HepG2 (cell line): Measurements from ENCODE around the gene AFF1. TPM values are rescaled to one million over a fixed set of nuclear protein-coding genes. Genes with fewer than 3 reads are reported as not detected.
"Not testable (repeated sequence)": the region's sequence is repeated elsewhere in the genome, so short reads cannot be mapped to it uniquely, and the experiment has no call there.

Source experiments
- ATAC-seq: fragments of 200-7000 bp; cut with Tn5 transposase; 3 replicates; pipeline ENCODE4 v1.9.1; 2020; ENCODE audit warnings: mild to moderate bottlenecking, moderate library complexity
- BruUV-seq: library from RNA; stranded (reverse); fragments of 400-500 nt; replicated peaks from 2 replicates; lab custom pipeline; 2021; lab: Mats Ljungman, UMichigan
- CTCF ChIA-PET: fragments of 300-600 bp; formaldehyde crosslinking; extraction: SDS; loops from one replicate; lab custom pipeline; 2021; ENCODE audit warnings: low total read pairs, inconsistent platforms, low intra/inter-chr PET ratio; lab: Yijun Ruan, JAX
- POLR2A ChIA-PET: fragments of 350-600 bp; sonication (Branson Sonifier 250); formaldehyde crosslinking; loops from one replicate; lab custom pipeline; 2020; ENCODE audit warnings: antibody characterized with exemption, inconsistent platforms; lab: Yijun Ruan, JAX
- DNase-seq: peaks from one replicate; pipeline ENCODE4 v3.0.0-alpha.2; 2015; ENCODE audit warnings: low spot score
- FAIRE-seq: peaks from 3 replicates; lab custom pipeline; 2011; peaks lifted over from hg19 to GRCh38; lab: Jason Lieb, UNC
- H2AFZ ChIP-seq: one replicate; pipeline ENCODE4 v1.6.1; 2011; ENCODE audit warnings: low read length, inconsistent platforms
- H3K27ac ChIP-seq: fragments of 300-600 bp; 3 replicates; pipeline ENCODE4 v1.8.0; 2011; ENCODE audit warnings: mixed run types, mild to moderate bottlenecking, mixed read lengths, low read length, inconsistent platforms; ENCODE audit not compliant: insufficient read depth; ENCODE audit errors: extremely low read length
- H3K27me3 ChIP-seq, 2 experiments: fragments of 200-600 bp in 1 of 2; 2 replicates in 1 of 2; 3 replicates in 1 of 2; pipeline versions ENCODE4 v1.6.0 to v1.8.0; 2011; ENCODE audit warnings: low read length in 2 of 2, mild to moderate bottlenecking in 2 of 2, moderate library complexity in 2 of 2, inconsistent platforms in 1 of 2; ENCODE audit not compliant: insufficient read depth in 2 of 2, control insufficient read depth in 1 of 2
- H3K36me3 ChIP-seq, 2 experiments: fragments of 200-600 bp in 1 of 2; replicated peaks in 1 of 2; 2 replicates in 1 of 2; 3 replicates in 1 of 2; pipeline versions ENCODE4 v1.5.1 to v1.8.0; 2011; ENCODE audit warnings: low read length in 2 of 2, inconsistent platforms in 1 of 2; ENCODE audit not compliant: insufficient read depth in 2 of 2, control insufficient read depth in 1 of 2
- H3K4me1 ChIP-seq: 2 replicates; pipeline ENCODE4 v1.5.1; 2012; ENCODE audit warnings: low read length, inconsistent platforms; ENCODE audit not compliant: insufficient read depth
- H3K4me2 ChIP-seq: 2 replicates; pipeline ENCODE4 v1.6.0; 2011; ENCODE audit warnings: low read depth, low read length, inconsistent platforms
- H3K4me3 ChIP-seq, 3 experiments: fragments of 200-600 bp in 1 of 3; sonication (generic), shearing (Covaris generic) in 1 of 3; replicated peaks in 1 of 3; 2 replicates each; pipeline ENCODE4 v1.5.1; 2011 to 2016; ENCODE audit warnings: low read length in 3 of 3, inconsistent platforms in 2 of 3, low read depth in 2 of 3, mild to moderate bottlenecking in 2 of 3, control low read depth in 1 of 3, mixed read lengths in 1 of 3; ENCODE audit not compliant: insufficient read depth in 1 of 3
- H3K79me2 ChIP-seq: one replicate; pipeline ENCODE4 v1.6.1; 2011; ENCODE audit warnings: low read length, inconsistent platforms; ENCODE audit not compliant: insufficient read depth
- H3K9ac ChIP-seq: 2 replicates; pipeline ENCODE4 v1.6.0; 2011; ENCODE audit warnings: mild to moderate bottlenecking, low read depth, low read length, inconsistent platforms; ENCODE audit not compliant: insufficient read depth
- H3K9me3 ChIP-seq: 2 replicates; pipeline ENCODE4 v1.5.1; 2012; ENCODE audit warnings: mild to moderate bottlenecking, low read length
- H4K20me1 ChIP-seq: 2 replicates; pipeline ENCODE4 v1.6.0; 2011; ENCODE audit warnings: inconsistent platforms, mild to moderate bottlenecking, low read length, moderate library complexity; ENCODE audit not compliant: insufficient read depth
- JDP2 ChIP-seq: sonication (generic); formaldehyde crosslinking; IDR thresholded peaks from 2 replicates; pipeline ENCODE4 v1.8.1; 2022; ENCODE audit warnings: missing genetic modification reagents, borderline replicate concordance
- NCOA1 ChIP-seq: sonication (generic); formaldehyde crosslinking; IDR thresholded peaks from 2 replicates; pipeline ENCODE4 v1.9.0; 2021; ENCODE audit warnings: missing genetic modification reagents
- WGBS: methylation state at CpG from one replicate; pipeline ENCODE4 v1.1.6; 2017; ENCODE audit warnings: low lambda C conversion rate; 5-methylcytosine and 5-hydroxymethylcytosine counted together
- in situ Hi-C: cut with HindIII; loops from 2 replicates; pipeline ENCODE4 v1.10.0; 2017; ENCODE audit warnings: low pct_unique_long_range_greater_than_20kb; ENCODE audit not compliant: extremely low pct_ligation_motif_present
- intact Hi-C: fragments of 100-400 bp; cut with micrococcal nuclease; formaldehyde crosslinking; loops from one replicate; pipeline ENCODE4 v1.10.0; 2022; ENCODE audit not compliant: unreplicated experiment
- polyA plus RNA-seq, 8 experiments: library from polyadenylated mRNA; depleted of rRNA in 3 of 8; stranded (reverse) in 7 of 8; unstranded in 1 of 8; fragments of >200 nt; fragmentation: Illumina TruSeq in 4 of 8; extraction: Trizol in 4 of 8; gene quantifications; 2 replicates each; pipeline versions ENCODE4 v1.2.1 to v1.2.3, GENCODE V29; 2011 to 2016; ENCODE audit warnings: low read depth in 4 of 8, missing spikeins in 1 of 8, mixed read lengths in 1 of 8; ENCODE audit not compliant: insufficient read depth in 1 of 8
- total RNA-seq, 5 experiments: library from RNA; depleted of rRNA; stranded (reverse); fragments of >200 nt; fragmentation: Illumina TruSeq; extraction: Trizol; gene quantifications; 2 replicates each; pipeline ENCODE4 v1.2.3, GENCODE V29; 2016; ENCODE audit warnings: low read depth in 1 of 5
- TF ChIP-seq, protein P1 (sequence below): sonication (generic); formaldehyde crosslinking; IDR thresholded peaks from 2 replicates; pipeline ENCODE4 v1.5.1; 2020; ENCODE audit warnings: missing genetic modification reagents, mild to moderate bottlenecking, borderline replicate concordance

The AFF1 gene
- total and polyA plus RNA-seq, 2 of the 13 experiments (the other 11 are each of a cell fraction or from before 2014, with no cell fraction given), result 15.5 to 15.9 TPM

DNA sequence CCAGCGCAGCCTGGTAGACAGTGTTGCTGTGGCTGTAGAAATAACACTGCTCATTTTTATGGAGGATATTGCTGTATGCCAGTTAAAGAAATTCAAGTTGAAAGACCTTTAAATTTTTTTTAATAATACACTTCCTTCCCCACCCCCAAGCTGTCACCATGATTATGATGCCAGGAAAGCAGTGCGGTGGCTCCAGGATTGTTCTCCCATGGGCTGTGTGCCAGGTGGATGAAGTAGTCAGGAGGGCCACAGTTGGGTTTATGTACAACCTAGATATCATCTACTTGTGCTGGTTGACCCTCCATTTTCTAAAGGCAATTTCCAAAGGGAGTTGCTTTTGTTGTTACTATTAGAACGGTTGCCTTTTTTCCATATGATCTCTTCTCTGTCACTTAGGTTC, 136.6 kb downstream of the AFF1 start:
- CTCF ChIA-PET, result no interaction called here
- 95% methylated on average over 3 of the region's 3 CpGs for WGBS
- no peak for DNase-seq
- BruUV-seq, result no TSS peak
- H3K4me1 ChIP-seq, result peaks cover 15% of the 10 kb centered on the region
- no peak overlapping the region for H3K4me2 ChIP-seq
- no peak overlapping the region for H2AFZ ChIP-seq
- in situ Hi-C loops, result no loop called here
- TF ChIP-seq JDP2 (no peak), NCOA1 (no peak)
- TF ChIP-seq, protein P1, sequence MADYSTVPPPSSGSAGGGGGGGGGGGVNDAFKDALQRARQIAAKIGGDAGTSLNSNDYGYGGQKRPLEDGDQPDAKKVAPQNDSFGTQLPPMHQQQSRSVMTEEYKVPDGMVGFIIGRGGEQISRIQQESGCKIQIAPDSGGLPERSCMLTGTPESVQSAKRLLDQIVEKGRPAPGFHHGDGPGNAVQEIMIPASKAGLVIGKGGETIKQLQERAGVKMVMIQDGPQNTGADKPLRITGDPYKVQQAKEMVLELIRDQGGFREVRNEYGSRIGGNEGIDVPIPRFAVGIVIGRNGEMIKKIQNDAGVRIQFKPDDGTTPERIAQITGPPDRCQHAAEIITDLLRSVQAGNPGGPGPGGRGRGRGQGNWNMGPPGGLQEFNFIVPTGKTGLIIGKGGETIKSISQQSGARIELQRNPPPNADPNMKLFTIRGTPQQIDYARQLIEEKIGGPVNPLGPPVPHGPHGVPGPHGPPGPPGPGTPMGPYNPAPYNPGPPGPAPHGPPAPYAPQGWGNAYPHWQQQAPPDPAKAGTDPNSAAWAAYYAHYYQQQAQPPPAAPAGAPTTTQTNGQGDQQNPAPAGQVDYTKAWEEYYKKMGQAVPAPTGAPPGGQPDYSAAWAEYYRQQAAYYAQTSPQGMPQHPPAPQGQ, result no peak
- H3K27ac ChIP-seq, result no peak overlapping the region
- peaks cover 11% of the 10 kb centered on the region; the same call in 1 of the 2 replicates for H4K20me1 ChIP-seq
- H3K9ac ChIP-seq, result no peak overlapping the region
- POLR2A ChIA-PET, result interaction anchor here (1.4 kb wide), 1 partner anchor 65 kb away, joined by 3 read pairs; no protein-coding TSS in a partner anchor
- ATAC-seq, result no peak
- no peak overlapping the region for H3K4me3 ChIP-seq
- H3K79me2 ChIP-seq, result peaks cover 7% of the 10 kb centered on the region
- H3K36me3 ChIP-seq, result peaks cover 2 to 8% of the 10 kb centered on the region in 2 experiments; a peak in 4 of 5 replicates
- no peaks in the 10 kb centered on the region for H3K27me3 ChIP-seq
- intact Hi-C loops, result no loop called here
- FAIRE-seq, result no peak
- H3K9me3 ChIP-seq, result no peaks in the 10 kb centered on the region

DNA sequence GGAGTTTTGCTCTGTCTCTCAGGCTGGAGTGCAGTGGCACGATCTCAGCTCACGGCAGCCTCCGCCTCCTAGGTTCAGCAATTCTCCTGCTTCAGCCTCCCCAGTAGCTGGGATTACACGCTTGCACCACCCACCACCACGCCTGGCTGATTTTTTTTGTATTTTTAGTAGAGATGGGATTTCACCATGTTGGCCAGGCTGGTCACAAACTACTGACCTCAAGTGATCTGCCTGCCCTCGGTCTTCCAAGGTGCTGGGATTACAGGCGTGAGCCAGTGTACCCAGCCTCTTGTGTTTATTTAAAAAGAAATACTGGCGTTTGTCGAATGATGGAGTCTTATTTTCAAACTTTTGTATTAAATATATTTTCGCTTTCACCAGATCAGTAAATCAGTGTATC, 137.7 kb downstream of the AFF1 start:
- in situ Hi-C loops, H3K4me2 ChIP-seq, H3K79me2 ChIP-seq, CTCF ChIA-PET, DNase-seq, ATAC-seq, H3K9me3 ChIP-seq, H3K36me3 ChIP-seq, H3K4me3 ChIP-seq, H3K27ac ChIP-seq, BruUV-seq, intact Hi-C loops, H3K27me3 ChIP-seq, H2AFZ ChIP-seq, H3K9ac ChIP-seq, FAIRE-seq: not testable (repeated sequence)
- Histone ChIP-seq H4K20me1 (peaks cover 11% of the 10 kb centered on the region; the same call in 1 of the 2 replicates), H3K4me1 (peaks cover 15% of the 10 kb centered on the region)
- POLR2A ChIA-PET, result interaction anchor here (0.6 kb wide), 1 partner anchor 18 kb away, joined by 3 read pairs; no protein-coding TSS in a partner anchor
- 93% methylated on average over 10 of the region's 10 CpGs for WGBS
